GM12872 (cell line): ENCODE measurements around the gene RIC3.

Experiments used
- CTCF ChIP-seq: IDR thresholded peaks from 3 replicates; pipeline ENCODE4 v1.5.1; 2011; ENCODE audit warnings: low read depth, mild to moderate bottlenecking, low read length, moderate library complexity; ENCODE audit not compliant: insufficient read depth

RIC3 gene

GRCh38 chr11:8060801-8061554 is 107.8 kb downstream of the RIC3 start:
- TF ChIP-seq CTCF = no peak

- TF ChIP-seq CTCF = no peak
Measured at GRCh38 chr11:8060146-8060719, 108.6 kb downstream of the RIC3 start.

GRCh38 chr11:8059571-8060011 is 109.2 kb downstream of the RIC3 start:
- TF ChIP-seq CTCF = no peak

- TF ChIP-seq CTCF = no peak
Measured at GRCh38 chr11:8059030-8059429, 109.8 kb downstream of the RIC3 start.

- no peak for TF ChIP-seq CTCF
Measured at GRCh38 chr11:8058216-8058615, 110.6 kb downstream of the RIC3 start.

- TF ChIP-seq CTCF = no peak
Measured at GRCh38 chr11:8056810-8057463, 111.9 kb downstream of the RIC3 start.
